ENCODE data around the gene AEN. TPM values are rescaled to one million over a fixed set of nuclear protein-coding genes. Genes with fewer than 3 reads are reported as not detected.

The AEN gene
- total RNA-seq, 1 donor from 2014 or later = 48.4 TPM

- no peak overlapping the region for H3K4me3 ChIP-seq (ENCODE audit: low read depth, low read length)
- no peak for FAIRE-seq
- no peaks in the 10 kb centered on the region for H3K27me3 ChIP-seq (ENCODE audit: control insufficient read depth, insufficient read depth, low read length)
- DNase-seq (ENCODE audit: low read depth) = no peak
- no peaks in the 10 kb centered on the region for H3K36me3 ChIP-seq (ENCODE audit: control insufficient read depth, insufficient read depth, low read length)
- TF ChIP-seq CTCF (IDR thresholded peaks at IDR 0.05; ENCODE audit: insufficient read depth, low read length, severe bottlenecking) = no peak
Observed at GRCh38 chr15:88674661-88675060, 53.5 kb downstream of the AEN start.

- H3K4me3 ChIP-seq (ENCODE audit: low read depth, low read length) = no peak overlapping the region
- DNase-seq (ENCODE audit: low read depth) (no peak), FAIRE-seq (no peak)
- no peak for TF ChIP-seq CTCF (IDR thresholded peaks at IDR 0.05; ENCODE audit: insufficient read depth, low read length, severe bottlenecking)
- H3K27me3 ChIP-seq (ENCODE audit: control insufficient read depth, insufficient read depth, low read length) = no peaks in the 10 kb centered on the region
- no peaks in the 10 kb centered on the region for H3K36me3 ChIP-seq (ENCODE audit: control insufficient read depth, insufficient read depth, low read length)
Observed at GRCh38 chr15:88678755-88679154, 57.6 kb downstream of the AEN start.

- TF ChIP-seq CTCF (IDR thresholded peaks at IDR 0.05; ENCODE audit: insufficient read depth, low read length, severe bottlenecking) = no peak
- DNase-seq (ENCODE audit: low read depth) (no peak), FAIRE-seq (no peak)
- Histone ChIP-seq H3K4me3 (ENCODE audit: low read depth, low read length) (no peak overlapping the region), H3K36me3 (ENCODE audit: control insufficient read depth, insufficient read depth, low read length) (no peaks in the 10 kb centered on the region), H3K27me3 (ENCODE audit: control insufficient read depth, insufficient read depth, low read length) (no peaks in the 10 kb centered on the region)
Observed at GRCh38 chr15:88680241-88681001, 59.3 kb downstream of the AEN start.

GRCh38 chr15:88681610-88682221 lies 60.6 kb downstream of the AEN start:
- TF ChIP-seq CTCF (IDR thresholded peaks at IDR 0.05; ENCODE audit: insufficient read depth, low read length, severe bottlenecking) = no peak
- no peak for DNase-seq (ENCODE audit: low read depth)
- no peak overlapping the region for H3K4me3 ChIP-seq (ENCODE audit: low read depth, low read length)
- H3K36me3 ChIP-seq (ENCODE audit: control insufficient read depth, insufficient read depth, low read length) = no peaks in the 10 kb centered on the region
- no peak for FAIRE-seq
- H3K27me3 ChIP-seq (ENCODE audit: control insufficient read depth, insufficient read depth, low read length) = no peaks in the 10 kb centered on the region

Other genes starting within 250 kb of the AEN start
- gene MRPL46, start 154.0 kb upstream of the AEN start, total RNA-seq = 14.5 and 18.6 TPM in 2 replicates
- gene MRPS11, start 153.6 kb upstream of the AEN start, total RNA-seq = 31.1 and 43.0 TPM in 2 replicates
- gene DET1, start 74.7 kb upstream of the AEN start, total RNA-seq = 2.4 and 3.2 TPM in 2 replicates
- 18.4 and 99.9 TPM in 2 replicates for gene ISG20, start 17.7 kb downstream of the AEN start, total RNA-seq
- not detected in 2 replicates for gene ACAN, start 182.1 kb downstream of the AEN start, total RNA-seq